Epithelial cell of proximal tubule (primary cell): ENCODE results near the gene WNT9B. TPM values are rescaled to one million over a fixed set of nuclear protein-coding genes. Genes with fewer than 3 reads are reported as not detected.

Experiments used
- DNase-seq: peaks from one replicate; pipeline ENCODE4 v3.0.0-alpha.2; 2011; ENCODE audit warnings: low read depth
- H3K4me3 ChIP-seq: 2 replicates; pipeline ENCODE4 v1.5.1; 2011; ENCODE audit warnings: low read depth, mild to moderate bottlenecking, low read length
- total RNA-seq: library from RNA; depleted of rRNA; stranded (reverse); fragments of >200 nt; gene quantifications from 2 replicates; pipeline ENCODE4 v1.2.3, GENCODE V29; 2015
- TF ChIP-seq, protein P1 (sequence below): conservative IDR thresholded peaks from 2 replicates; pipeline ENCODE4 v1.5.1; 2012; ENCODE audit warnings: low read depth, mild to moderate bottlenecking, low read length

The WNT9B gene
- total RNA-seq, 1 donor from 2014 or later, result not detected

DNA sequence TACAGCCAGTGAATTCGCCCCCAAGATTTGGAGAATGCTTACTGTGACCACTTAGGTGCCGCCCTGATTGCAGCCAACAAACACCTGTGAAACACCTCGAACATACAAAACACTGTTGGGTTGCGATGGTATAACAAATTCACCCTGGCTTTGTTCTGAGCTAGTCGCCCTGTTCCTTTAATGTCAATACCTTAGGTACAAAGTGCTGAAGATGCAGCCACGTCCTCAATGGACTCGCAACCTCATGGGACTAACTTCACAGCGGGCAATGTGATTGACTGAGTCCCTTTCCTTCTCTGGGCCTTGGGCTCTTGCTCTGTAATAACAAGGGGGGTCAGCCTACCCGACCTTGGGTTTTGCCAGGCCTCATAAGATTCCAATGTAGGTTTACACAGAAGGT lies 42.6 kb downstream of the WNT9B start:
- TF ChIP-seq, protein P1, sequence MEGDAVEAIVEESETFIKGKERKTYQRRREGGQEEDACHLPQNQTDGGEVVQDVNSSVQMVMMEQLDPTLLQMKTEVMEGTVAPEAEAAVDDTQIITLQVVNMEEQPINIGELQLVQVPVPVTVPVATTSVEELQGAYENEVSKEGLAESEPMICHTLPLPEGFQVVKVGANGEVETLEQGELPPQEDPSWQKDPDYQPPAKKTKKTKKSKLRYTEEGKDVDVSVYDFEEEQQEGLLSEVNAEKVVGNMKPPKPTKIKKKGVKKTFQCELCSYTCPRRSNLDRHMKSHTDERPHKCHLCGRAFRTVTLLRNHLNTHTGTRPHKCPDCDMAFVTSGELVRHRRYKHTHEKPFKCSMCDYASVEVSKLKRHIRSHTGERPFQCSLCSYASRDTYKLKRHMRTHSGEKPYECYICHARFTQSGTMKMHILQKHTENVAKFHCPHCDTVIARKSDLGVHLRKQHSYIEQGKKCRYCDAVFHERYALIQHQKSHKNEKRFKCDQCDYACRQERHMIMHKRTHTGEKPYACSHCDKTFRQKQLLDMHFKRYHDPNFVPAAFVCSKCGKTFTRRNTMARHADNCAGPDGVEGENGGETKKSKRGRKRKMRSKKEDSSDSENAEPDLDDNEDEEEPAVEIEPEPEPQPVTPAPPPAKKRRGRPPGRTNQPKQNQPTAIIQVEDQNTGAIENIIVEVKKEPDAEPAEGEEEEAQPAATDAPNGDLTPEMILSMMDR, result no peak
- no peak overlapping the region for H3K4me3 ChIP-seq
- DNase-seq, result no peak

DNA sequence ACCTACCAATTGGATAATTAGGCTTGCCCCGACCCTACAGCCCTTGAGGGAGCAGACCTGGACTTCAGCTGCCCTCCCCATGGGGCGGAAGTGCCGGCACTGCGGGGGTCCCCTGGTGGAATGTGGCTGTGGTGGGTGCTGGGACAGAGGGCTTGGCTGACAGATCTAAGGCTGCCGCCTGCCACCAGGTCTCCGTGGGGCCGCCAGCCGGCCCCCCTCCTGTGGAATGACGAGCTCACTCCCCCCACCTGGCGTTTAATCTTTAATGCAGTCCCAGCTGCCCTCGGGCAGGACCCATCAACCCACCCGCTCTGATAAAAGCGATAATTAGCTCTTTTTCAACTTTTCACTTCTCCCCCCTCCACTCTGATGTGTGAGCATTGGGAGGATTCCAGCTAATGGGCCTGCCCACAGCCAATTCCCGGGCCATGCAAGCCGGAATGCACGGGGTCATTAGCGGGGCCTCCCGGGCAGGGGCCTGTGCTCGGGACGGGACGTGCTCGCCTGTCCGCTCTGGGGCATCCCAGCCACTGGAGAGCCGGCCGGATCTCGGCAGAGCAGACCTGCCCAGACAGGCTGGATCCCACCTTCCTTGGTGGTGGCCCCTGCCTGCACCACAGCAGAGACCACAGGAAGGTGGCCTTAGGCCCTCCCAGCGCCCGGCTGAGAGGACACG lies 43.2 kb downstream of the WNT9B start:
- no peak overlapping the region for H3K4me3 ChIP-seq
- DNase-seq, result no peak
- TF ChIP-seq, protein P1, result no peak

DNA sequence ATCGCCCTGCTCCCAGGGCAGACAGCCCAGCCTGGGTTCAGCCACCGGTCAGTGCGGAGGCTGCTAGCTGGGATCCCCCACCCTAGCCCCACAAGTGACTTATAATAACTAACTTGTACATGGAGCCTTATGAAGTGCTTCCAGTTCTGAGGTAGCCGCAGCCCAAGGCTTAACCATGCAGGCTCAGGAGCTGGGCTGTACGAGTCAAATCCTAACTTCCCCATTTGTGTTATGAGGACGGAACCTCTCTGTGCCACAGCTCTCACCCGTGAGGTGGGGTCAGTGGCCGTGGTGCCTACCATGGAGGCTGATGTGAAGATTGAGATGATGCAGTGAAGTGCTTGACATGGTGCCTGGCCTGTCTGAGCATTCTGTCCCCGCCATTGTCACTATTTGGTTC lies 43.8 kb downstream of the WNT9B start:
- TF ChIP-seq, protein P1, result no peak
- H3K4me3 ChIP-seq, result no peak overlapping the region
- no peak for DNase-seq

DNA sequence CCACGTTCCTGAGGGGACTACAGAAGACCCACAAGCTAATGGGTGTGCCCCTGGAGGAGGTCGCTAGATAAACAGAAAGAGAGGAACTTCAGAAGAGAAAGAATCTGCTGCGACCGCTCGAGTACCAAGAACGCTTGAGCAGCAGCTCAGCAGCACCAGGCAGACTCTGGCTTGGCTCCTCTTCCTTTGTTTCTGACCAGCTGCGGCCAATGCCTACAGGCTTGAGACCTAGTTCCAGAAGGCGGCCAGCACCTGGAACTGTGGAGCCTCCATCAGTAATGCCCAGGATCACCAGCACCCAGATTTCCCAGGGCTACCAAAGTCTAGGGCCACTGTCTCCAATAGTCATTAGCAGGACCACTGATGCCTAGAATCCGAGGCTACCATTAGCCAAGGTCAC lies 45.6 kb downstream of the WNT9B start:
- no peak for DNase-seq
- no peak overlapping the region for H3K4me3 ChIP-seq
- TF ChIP-seq, protein P1, result no peak

DNA sequence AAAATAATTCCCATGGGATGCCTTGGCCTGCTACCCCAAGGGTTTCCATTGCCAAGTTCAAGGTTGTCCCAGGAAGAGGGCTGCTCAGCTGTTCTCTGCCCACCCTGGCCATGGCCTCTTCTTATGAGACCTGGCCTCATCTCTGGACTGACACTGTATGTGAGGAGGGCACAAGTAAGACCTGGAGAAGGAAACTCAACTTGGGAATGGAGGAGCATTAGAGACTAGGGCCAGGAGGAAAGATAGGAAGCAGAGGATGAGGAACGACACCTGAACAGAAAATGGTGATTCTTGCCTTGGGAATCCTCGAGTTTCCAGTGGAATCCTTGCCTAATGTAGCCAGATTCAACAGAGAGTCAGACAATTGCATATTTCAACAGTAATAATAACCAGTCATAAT lies 47.0 kb downstream of the WNT9B start:
- H3K4me3 ChIP-seq, result no peak overlapping the region
- TF ChIP-seq, protein P1, result no peak
- no peak for DNase-seq

DNA sequence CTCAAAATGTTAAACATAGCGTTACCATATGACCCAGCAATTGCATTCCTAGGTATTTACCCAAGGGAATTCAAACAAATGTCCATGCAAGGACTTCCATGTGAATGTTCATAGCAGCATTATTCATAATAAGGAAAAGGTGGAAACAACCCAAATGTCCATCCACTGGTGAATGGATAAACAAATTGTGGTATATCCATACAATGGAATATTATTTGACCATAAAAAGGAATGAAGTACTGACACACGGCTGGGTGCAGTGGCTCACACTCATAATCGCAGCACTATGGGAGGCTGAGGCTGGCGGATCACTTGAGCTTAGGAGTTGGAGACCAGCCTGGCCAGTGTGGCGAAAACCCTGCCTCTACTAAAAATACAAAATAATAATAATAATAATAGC lies 47.5 kb downstream of the WNT9B start:
- TF ChIP-seq, protein P1, result no peak
- H3K4me3 ChIP-seq, result no peak overlapping the region
- DNase-seq, result no peak

DNA sequence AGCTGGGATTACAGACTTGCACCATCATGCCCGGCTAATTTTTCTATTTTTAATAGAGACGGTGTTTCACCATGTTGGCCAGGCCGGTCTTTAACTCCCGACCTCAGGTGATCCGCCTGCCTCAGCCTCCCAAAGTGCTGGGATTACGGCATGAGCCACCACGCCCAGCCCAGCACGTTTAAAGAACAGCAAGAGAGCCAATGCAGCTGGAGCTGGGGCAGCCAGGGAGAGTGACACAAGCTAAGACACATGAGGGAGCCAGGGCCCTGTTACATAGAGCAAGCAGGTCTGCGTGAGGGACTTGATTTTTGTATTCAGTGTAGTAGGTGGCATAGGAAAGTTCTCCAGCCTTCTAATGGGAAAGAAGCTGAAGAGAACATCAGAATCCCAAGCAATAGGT lies 49.9 kb downstream of the WNT9B start:
- no peak for DNase-seq
- no peak overlapping the region for H3K4me3 ChIP-seq

More for the DNA sequence above, 49.9 kb downstream of the WNT9B start:
- TF ChIP-seq, protein P1, result no peak
